Ishikawa (cell line): ENCODE results near the gene FOXB2.

Experiments used
- CEBPB ChIP-seq: IDR thresholded peaks from 2 replicates; pipeline ENCODE4 v1.6.1; 2012
- CREB1 ChIP-seq: IDR thresholded peaks from 2 replicates; pipeline ENCODE4 v1.6.1; 2012; ENCODE audit warnings: low read depth
- EGR1 ChIP-seq: IDR thresholded peaks from 2 replicates; pipeline ENCODE4 v1.6.1; 2012
- EP300 ChIP-seq: IDR thresholded peaks from 2 replicates; pipeline ENCODE4 v1.6.1; 2012; ENCODE audit warnings: borderline replicate concordance
- FOXM1 ChIP-seq: IDR thresholded peaks from 2 replicates; pipeline ENCODE4 v1.6.1; 2012; ENCODE audit warnings: low read depth, borderline replicate concordance
- MAX ChIP-seq: IDR thresholded peaks from 2 replicates; pipeline ENCODE4 v1.6.1; 2012
- NFIC ChIP-seq: IDR thresholded peaks from 2 replicates; pipeline ENCODE4 v1.6.1; 2012
- RAD21 ChIP-seq: IDR thresholded peaks from 2 replicates; pipeline ENCODE4 v1.6.1; 2012; ENCODE audit warnings: low read depth
- REST ChIP-seq: IDR thresholded peaks from 2 replicates; pipeline ENCODE4 v1.6.1; 2012; ENCODE audit warnings: low read depth, mild to moderate bottlenecking
- TAF1 ChIP-seq: IDR thresholded peaks from 2 replicates; pipeline ENCODE4 v1.6.1; 2012; ENCODE audit warnings: low read depth, mild to moderate bottlenecking
- TCF12 ChIP-seq: IDR thresholded peaks from 2 replicates; pipeline ENCODE4 v1.6.1; 2012; ENCODE audit warnings: low read depth
- TEAD4 ChIP-seq: IDR thresholded peaks from 2 replicates; pipeline ENCODE4 v1.6.1; 2012
- USF1 ChIP-seq: IDR thresholded peaks from 2 replicates; pipeline ENCODE4 v1.6.1; 2012
- YY1 ChIP-seq: IDR thresholded peaks from 2 replicates; pipeline ENCODE4 v1.6.1; 2012; ENCODE audit warnings: low read depth
- ZBTB7A ChIP-seq: IDR thresholded peaks from 2 replicates; pipeline ENCODE4 v1.6.1; 2012; ENCODE audit warnings: low read depth

Gene FOXB2

GRCh38 chr9:76988941-76989340 lies 30.5 kb upstream of the FOXB2 start:
- TF ChIP-seq CEBPB (no peak), YY1 (no peak), REST (no peak), TCF12 (no peak), TEAD4 (no peak)

- TF ChIP-seq REST, result no peak
- no peak for TF ChIP-seq EGR1
- no peak for TF ChIP-seq CEBPB
- no peak for TF ChIP-seq TEAD4
- TF ChIP-seq EP300, result no peak
- TF ChIP-seq TAF1, result no peak
- TF ChIP-seq RAD21, result no peak
- no peak for TF ChIP-seq NFIC
- no peak for TF ChIP-seq ZBTB7A
- no peak for TF ChIP-seq CREB1
- TF ChIP-seq MAX, result no peak
- TF ChIP-seq YY1, result no peak
- TF ChIP-seq FOXM1, result no peak
- no peak for TF ChIP-seq TCF12
- no peak for TF ChIP-seq USF1
Observed at GRCh38 chr9:76989501-76989900, 30.0 kb upstream of the FOXB2 start.

GRCh38 chr9:76996700-76997099 lies 22.8 kb upstream of the FOXB2 start:
- TF ChIP-seq TCF12 (no peak), RAD21 (peak; percentile 42; the same call in 1 of the 2 replicates), YY1 (no peak), NFIC (no peak), TAF1 (no peak)

- TF ChIP-seq TEAD4 (no peak), TAF1 (no peak), NFIC (no peak), EP300 (no peak), RAD21 (no peak), USF1 (no peak), MAX (no peak)
Observed at GRCh38 chr9:76999261-76999660, 20.2 kb upstream of the FOXB2 start.

- TF ChIP-seq RAD21 (0 out of 2 replicates have a peak, but pooled peaks have one; percentile 6), EP300 (no peak), REST (no peak)
Observed at GRCh38 chr9:77000330-77000729, 19.1 kb upstream of the FOXB2 start.

- no peak for TF ChIP-seq RAD21
- TF ChIP-seq EGR1, result no peak
- no peak for TF ChIP-seq TCF12
- no peak for TF ChIP-seq MAX
- no peak for TF ChIP-seq REST
- no peak for TF ChIP-seq CREB1
- no peak for TF ChIP-seq ZBTB7A
- no peak for TF ChIP-seq FOXM1
- TF ChIP-seq USF1, result no peak
- no peak for TF ChIP-seq NFIC
- no peak for TF ChIP-seq TEAD4
- TF ChIP-seq EP300, result no peak
- TF ChIP-seq TAF1, result no peak
- no peak for TF ChIP-seq YY1
Observed at GRCh38 chr9:77003366-77003765, 16.1 kb upstream of the FOXB2 start.
